ENCODE results near the gene DLG2.

DNA sequence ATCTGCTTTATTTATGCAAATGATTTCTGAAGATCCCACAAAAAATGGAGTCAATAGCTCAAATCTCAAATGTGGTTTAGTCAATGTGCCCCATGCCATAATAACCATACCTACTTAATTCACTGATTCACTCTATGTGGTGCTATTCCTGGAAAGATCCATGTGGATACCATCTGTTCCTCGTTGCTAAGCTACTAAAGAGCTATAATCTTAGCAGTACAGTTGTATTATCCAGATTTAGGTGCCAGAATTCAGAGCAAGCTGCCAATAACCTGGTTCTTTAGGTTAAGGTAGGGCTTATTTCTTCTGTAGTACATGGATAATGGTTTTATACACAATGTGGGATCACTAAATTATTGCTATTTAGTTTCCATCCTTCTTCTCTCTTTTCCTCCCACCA lies 1366.3 kb downstream of the DLG2 start:
- TF ChIP-seq, protein P1, sequence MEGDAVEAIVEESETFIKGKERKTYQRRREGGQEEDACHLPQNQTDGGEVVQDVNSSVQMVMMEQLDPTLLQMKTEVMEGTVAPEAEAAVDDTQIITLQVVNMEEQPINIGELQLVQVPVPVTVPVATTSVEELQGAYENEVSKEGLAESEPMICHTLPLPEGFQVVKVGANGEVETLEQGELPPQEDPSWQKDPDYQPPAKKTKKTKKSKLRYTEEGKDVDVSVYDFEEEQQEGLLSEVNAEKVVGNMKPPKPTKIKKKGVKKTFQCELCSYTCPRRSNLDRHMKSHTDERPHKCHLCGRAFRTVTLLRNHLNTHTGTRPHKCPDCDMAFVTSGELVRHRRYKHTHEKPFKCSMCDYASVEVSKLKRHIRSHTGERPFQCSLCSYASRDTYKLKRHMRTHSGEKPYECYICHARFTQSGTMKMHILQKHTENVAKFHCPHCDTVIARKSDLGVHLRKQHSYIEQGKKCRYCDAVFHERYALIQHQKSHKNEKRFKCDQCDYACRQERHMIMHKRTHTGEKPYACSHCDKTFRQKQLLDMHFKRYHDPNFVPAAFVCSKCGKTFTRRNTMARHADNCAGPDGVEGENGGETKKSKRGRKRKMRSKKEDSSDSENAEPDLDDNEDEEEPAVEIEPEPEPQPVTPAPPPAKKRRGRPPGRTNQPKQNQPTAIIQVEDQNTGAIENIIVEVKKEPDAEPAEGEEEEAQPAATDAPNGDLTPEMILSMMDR (conservative IDR thresholded peaks at IDR 0.05; ENCODE audit: low read length) = no peak
- no peak for TF ChIP-seq EZH2phosphoT487 (IDR thresholded peaks at IDR 0.05; ENCODE audit: borderline replicate concordance, low read depth, low read length)
